Psoas muscle (tissue), 8 donors: ENCODE measurements around the gene TMEM221. TPM values are rescaled to one million over a fixed set of nuclear protein-coding genes. Genes with fewer than 3 reads are reported as not detected.

ENCODE experiments used
- ATAC-seq, 4 donors: fragments of 200-7000 bp; cut with Tn5 transposase; one replicate each; pipeline ENCODE4 v1.9.1; 2020; ENCODE audit warnings: moderate library complexity in 3 of 4, mild to moderate bottlenecking in 2 of 4
- DNase-seq, 2 donors: peaks; one replicate each; pipeline ENCODE4 v3.0.0-alpha.2; 2020
- H3K27ac ChIP-seq: fragments of 200-600 bp; one replicate; pipeline ENCODE4 v1.8.0; 2022
- H3K27me3 ChIP-seq, 3 donors: fragments of 200-600 bp in 1 of 3; one replicate each; pipeline versions ENCODE4 v1.6.1 to v1.8.0; 2013 to 2022; ENCODE audit warnings: low read length in 2 of 3, mild to moderate bottlenecking in 2 of 3, moderate library complexity in 1 of 3; ENCODE audit not compliant: insufficient read depth in 3 of 3
- H3K36me3 ChIP-seq, 2 donors: fragments of 200-600 bp in 1 of 2; one replicate each; pipeline versions ENCODE4 v1.6.1 to v1.8.0; 2013 to 2022; ENCODE audit warnings: low read depth in 1 of 2, mild to moderate bottlenecking in 1 of 2, moderate library complexity in 1 of 2; ENCODE audit not compliant: insufficient read depth in 1 of 2
- H3K4me1 ChIP-seq: fragments of 200-600 bp; one replicate; pipeline ENCODE4 v1.8.0; 2022
- H3K4me3 ChIP-seq: fragments of 200-600 bp; one replicate; pipeline ENCODE4 v1.8.0; 2022; ENCODE audit warnings: mild to moderate bottlenecking
- H3K9me3 ChIP-seq: fragments of 200-600 bp; one replicate; pipeline ENCODE4 v1.8.0; 2022
- WGBS, 3 donors: extraction: QIAGEN DNeasy Blood & Tissue Kit; methylation state at CpG; one replicate each; pipeline versions ENCODE4 v1.1.6 to v1.1.7; 2013; 5-methylcytosine and 5-hydroxymethylcytosine counted together
- intact Hi-C, 2 donors: fragments of 100-400 bp; cut with DNase I; formaldehyde crosslinking; loops; one replicate each; pipeline versions ENCODE4 v1.11.0 to v1.14.2; 2022
- polyA plus RNA-seq, 3 donors: library from polyadenylated mRNA; stranded (reverse); fragments of 200-250 nt; gene quantifications; one replicate each; pipeline ENCODE4 v1.2.3, GENCODE V29; 2013
- total RNA-seq, 4 donors: library from RNA; stranded (reverse); fragmentation: NEBNext Ultra II Directional in 2 of 4; extraction: Animal tissue kit (Norgen Biotek cat#: 25700) in 2 of 4; gene quantifications; one replicate each; pipeline versions ENCODE4 v1.2.1 to v1.2.4, GENCODE V29; 2021 to 2023
- TF ChIP-seq, protein P1 (sequence below): fragments of 200-600 bp; IDR thresholded peaks from one replicate; pipeline ENCODE4 v1.8.0; 2022; ENCODE audit warnings: antibody characterized with exemption
- donor health status: healthy with polysubstance abuse.
- donor health status: DM: no; HTN: no; CAD: no; lungs with moderate emphysema.
- donor health status: Bipolar disorder and iron deficiency.
- donor health status: healthy.
- donor health status: DM: yes; HTN: yes; CAD: no.
- donor health status: DM: no; HTN: no; CAD: no.
- donor health status: DM: no; HTN: no; CAD: no.
- donor health status: DM: yes; HTN: yes; CAD: no.

Gene TMEM221
- total and polyA plus RNA-seq, 7 donors: 0.04 to 0.39 (median 0.25) TPM; not detected in 4

DNA sequence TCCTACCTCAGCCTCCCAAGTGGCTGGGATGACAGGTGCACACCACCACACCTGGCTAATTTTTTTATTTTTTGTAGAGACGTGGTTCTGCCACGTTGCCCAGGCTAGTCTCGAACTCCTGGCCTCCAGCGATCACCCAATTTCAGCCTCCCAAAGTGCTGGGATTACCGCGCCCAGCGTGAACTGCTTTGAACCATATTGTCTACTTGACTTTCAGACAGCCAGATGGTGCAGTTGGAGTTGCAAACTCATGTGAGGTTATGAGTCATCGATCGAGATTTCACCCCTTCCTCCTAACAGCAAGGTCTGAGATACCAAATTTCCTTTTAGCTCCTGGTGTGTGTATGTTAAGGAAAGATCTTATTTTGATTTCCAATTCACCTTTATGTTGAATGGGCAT lies 24.6 kb upstream of the TMEM221 start:
- peaks cover 0 to 4% of the 10 kb centered on the region in 2 donors for H3K36me3 ChIP-seq
- WGBS, 3 donors: 75 to 88% (median 76%) methylated on average over 9 of the region's 9 CpGs
- H3K27me3 ChIP-seq: no peaks in the 10 kb centered on the region
- no peak overlapping the region for H3K4me3 ChIP-seq
- ATAC-seq: no peak
- TF ChIP-seq, protein P1, sequence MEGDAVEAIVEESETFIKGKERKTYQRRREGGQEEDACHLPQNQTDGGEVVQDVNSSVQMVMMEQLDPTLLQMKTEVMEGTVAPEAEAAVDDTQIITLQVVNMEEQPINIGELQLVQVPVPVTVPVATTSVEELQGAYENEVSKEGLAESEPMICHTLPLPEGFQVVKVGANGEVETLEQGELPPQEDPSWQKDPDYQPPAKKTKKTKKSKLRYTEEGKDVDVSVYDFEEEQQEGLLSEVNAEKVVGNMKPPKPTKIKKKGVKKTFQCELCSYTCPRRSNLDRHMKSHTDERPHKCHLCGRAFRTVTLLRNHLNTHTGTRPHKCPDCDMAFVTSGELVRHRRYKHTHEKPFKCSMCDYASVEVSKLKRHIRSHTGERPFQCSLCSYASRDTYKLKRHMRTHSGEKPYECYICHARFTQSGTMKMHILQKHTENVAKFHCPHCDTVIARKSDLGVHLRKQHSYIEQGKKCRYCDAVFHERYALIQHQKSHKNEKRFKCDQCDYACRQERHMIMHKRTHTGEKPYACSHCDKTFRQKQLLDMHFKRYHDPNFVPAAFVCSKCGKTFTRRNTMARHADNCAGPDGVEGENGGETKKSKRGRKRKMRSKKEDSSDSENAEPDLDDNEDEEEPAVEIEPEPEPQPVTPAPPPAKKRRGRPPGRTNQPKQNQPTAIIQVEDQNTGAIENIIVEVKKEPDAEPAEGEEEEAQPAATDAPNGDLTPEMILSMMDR: no peak
- peak overlapping the region; percentile 93 for H3K27ac ChIP-seq
- H3K4me1 ChIP-seq: peaks cover 29% of the 10 kb centered on the region
- no peak for DNase-seq
- intact Hi-C loops: no loop called here
- no peaks in the 10 kb centered on the region for H3K9me3 ChIP-seq

DNA sequence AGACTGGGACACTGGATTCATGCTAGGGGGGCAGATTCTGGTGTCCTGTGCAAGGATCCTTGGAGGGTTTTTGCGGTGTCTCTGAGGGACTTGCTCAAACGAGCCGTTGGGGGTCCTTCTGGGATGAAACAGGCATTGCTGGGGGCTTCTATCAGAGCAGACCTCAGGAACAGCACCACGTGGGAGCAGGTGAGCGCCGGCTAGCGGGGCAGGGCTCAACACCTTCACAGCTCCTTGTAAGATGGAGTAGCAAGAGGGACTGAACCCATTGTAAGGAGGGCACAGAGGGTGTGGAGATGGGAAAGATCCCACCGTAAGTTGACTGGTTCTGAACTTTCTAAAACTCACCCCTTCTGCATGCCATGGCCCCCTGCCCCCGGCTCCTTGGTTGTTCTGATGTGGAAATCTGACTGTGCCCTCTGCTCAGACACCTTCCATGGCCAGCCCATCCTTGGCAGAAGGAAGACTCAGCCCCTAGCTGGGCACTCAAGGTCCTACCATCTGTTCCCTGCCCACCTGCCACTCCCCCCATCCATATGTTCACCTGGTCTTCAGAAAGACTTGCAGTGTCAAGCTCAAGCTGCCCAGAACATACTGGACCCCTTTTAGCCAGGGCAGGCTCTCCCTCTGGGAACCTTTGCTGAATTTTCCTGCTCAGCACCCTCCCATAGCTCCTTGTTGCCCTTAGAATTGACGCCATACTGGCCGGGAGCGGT lies 23.1 kb upstream of the TMEM221 start:
- ATAC-seq: no peak
- peak overlapping the region; percentile 88 for H3K4me3 ChIP-seq
- peaks cover 0 to 4% of the 10 kb centered on the region in 2 donors for H3K36me3 ChIP-seq
- no peaks in the 10 kb centered on the region for H3K9me3 ChIP-seq
- peaks cover 37% of the 10 kb centered on the region for H3K4me1 ChIP-seq
- TF ChIP-seq, protein P1: no peak
- H3K27ac ChIP-seq: peak overlapping the region; percentile 93
- DNase-seq: no peak
- intact Hi-C loops: no loop called here
- 68 to 70% (median 69%) methylated on average over 12 of the region's 12 CpGs for WGBS, 3 donors
- no peaks in the 10 kb centered on the region for H3K27me3 ChIP-seq

GRCh38 chr19:17470068-17470841 lies 21.8 kb upstream of the TMEM221 start, which contains the start of gene SLC27A1:
Gene SLC27A1, plus strand, starts transcription at chr19:17470524. Its CDS starts 17 bp downstream, at chr19:17470541.
- Histone ChIP-seq H3K36me3 (peaks cover 0 to 4% of the 10 kb centered on the region in 2 donors), H3K4me3 (peak within 1 kb of the TSS; percentile 88), H3K9me3 (no peaks in the 10 kb centered on the region), H3K27me3 (no peaks in the 10 kb centered on the region), H3K4me1 (peaks cover 38% of the 10 kb centered on the region), H3K27ac (peak within 1 kb of the TSS; percentile 93)
- peak; percentile 79 to 86 (median 82) for ATAC-seq
- peak; percentile 99 for DNase-seq
- 0 to 2% (median 1%) methylated on average over 43 to 67 of the region's 67 CpGs for WGBS, 3 donors
- intact Hi-C loops: no loop called here
- TF ChIP-seq, protein P1: no peak

GRCh38 chr19:17469481-17470067 lies 21.1 kb upstream of the TMEM221 start:
- intact Hi-C loops: loop anchor here (5.0 kb wide), 1 partner anchor 122 kb away; no protein-coding TSS in a partner anchor
- Histone ChIP-seq H3K27ac (peak overlapping the region; percentile 93), H3K4me3 (peak overlapping the region; percentile 88), H3K9me3 (no peaks in the 10 kb centered on the region), H3K27me3 (no peaks in the 10 kb centered on the region), H3K4me1 (peaks cover 35% of the 10 kb centered on the region), H3K36me3 (peaks cover 0 to 4% of the 10 kb centered on the region in 2 donors)
- peak; percentile 95 to 98 for DNase-seq
- peak; percentile 75 to 81 (median 76) for ATAC-seq
- TF ChIP-seq, protein P1: no peak
- 1% methylated on average over 25 to 31 of the region's 31 CpGs for WGBS, 3 donors
